Measurements from ENCODE around the gene GALK1. TPM values are rescaled to one million over a fixed set of nuclear protein-coding genes. Genes with fewer than 3 reads are reported as not detected.

Gene GALK1
- total RNA-seq, 2 experiments from 2014 or later: 33.2 to 33.6 TPM

DNA sequence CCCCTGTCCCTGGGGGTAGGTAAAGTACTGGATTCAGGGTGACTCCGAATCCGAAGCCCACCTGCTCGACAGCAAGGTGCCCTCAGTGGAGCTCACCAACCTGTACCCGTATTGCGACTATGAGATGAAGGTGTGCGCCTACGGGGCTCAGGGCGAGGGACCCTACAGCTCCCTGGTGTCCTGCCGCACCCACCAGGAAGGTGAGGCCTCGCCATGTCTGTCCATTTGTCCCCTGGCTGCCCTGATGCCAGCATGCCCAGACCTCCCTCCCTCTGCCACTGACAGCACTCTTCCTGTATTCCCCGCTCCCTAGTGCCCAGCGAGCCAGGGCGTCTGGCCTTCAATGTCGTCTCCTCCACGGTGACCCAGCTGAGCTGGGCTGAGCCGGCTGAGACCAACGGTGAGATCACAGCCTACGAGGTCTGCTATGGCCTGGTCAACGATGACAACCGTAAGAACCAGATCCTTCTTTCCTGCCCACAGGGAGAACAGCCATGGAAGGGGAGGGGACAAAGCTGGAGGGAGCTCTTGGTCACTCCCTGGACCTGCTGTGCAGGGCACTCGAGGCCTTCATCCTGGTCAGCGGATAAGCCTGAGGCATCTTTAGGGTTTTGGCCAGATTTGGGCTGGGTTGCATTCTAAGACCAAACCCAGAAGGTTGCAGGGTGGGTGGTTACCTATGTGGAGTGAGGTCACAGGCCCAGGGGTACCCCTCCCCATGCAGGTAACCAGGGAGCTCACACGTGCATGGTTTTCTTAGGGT lies 14.2 kb downstream of the GALK1 start:
- no peak for DNase-seq
- H3K9me3 Mint-ChIP-seq: no peaks in the 10 kb centered on the region
- peaks cover 13% of the 10 kb centered on the region for H3K4me1 Mint-ChIP-seq
- H3K36me3 Mint-ChIP-seq: no peaks in the 10 kb centered on the region
- no peak overlapping the region for H3K27ac Mint-ChIP-seq
- H3K27me3 Mint-ChIP-seq: peaks cover 4% of the 10 kb centered on the region
- no peak overlapping the region for H3K4me3 Mint-ChIP-seq

DNA sequence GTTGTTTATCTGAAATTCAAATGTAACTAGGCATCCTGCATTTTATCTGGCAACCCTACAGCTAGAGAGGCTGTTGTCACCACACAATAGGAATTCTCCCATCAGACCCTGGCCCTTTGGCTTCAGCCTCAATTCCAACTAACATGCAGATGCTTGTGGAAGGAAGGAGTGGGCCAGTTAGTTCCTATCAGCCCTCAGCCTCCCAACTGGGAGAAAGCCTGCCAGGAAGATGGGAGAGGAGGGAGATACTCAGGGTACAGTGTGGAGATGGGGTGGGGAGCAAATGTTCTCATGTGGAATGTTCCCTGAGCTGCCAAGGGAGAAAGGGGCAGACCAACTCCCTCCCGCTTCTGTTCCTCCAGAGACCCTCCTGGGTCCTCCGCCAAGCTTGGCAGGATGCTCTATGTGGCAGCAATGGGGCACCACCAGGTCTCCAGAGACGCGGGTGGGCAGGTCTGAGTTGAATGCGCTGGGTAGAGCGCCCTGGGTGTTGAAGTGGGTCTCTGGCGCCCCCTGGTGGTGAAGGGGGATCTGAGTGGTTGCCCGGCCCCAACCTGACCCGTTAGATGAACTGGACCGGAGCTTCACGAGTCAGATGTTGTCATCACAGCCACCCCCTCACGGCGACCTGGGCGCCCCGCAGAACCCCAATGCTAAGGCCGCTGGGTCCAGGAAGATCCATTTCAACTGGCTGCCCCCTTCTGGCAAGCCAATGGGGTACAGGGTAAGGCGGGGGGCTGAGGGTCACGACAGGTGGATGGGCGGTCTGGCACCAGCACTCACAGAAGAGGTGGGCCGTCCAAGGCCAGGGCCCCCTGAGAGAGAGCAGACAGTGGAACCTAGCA lies 15.2 kb downstream of the GALK1 start:
- Mint-ChIP-seq H3K4me1 (peaks cover 11% of the 10 kb centered on the region), H3K27ac (no peak overlapping the region), H3K27me3 (peaks cover 4% of the 10 kb centered on the region), H3K36me3 (no peaks in the 10 kb centered on the region), H3K4me3 (no peak overlapping the region), H3K9me3 (no peaks in the 10 kb centered on the region)
- DNase-seq: peak; percentile 82

DNA sequence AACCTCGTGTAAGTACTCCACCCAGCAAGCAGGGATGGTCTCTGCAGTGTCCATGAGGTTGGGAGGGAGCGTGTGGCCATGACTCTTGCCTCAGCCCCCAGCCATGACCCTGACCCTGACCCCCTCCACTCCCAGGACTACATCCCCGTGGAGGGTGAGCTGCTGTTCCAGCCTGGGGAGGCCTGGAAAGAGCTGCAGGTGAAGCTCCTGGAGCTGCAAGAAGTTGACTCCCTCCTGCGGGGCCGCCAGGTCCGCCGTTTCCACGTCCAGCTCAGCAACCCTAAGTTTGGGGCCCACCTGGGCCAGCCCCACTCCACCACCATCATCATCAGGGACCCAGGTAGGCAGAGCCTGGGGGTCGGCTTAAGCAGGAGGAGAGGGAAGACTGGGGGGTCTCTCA lies 16.3 kb downstream of the GALK1 start:
- Mint-ChIP-seq H3K27me3 (peaks cover 4% of the 10 kb centered on the region), H3K36me3 (no peaks in the 10 kb centered on the region), H3K9me3 (no peaks in the 10 kb centered on the region), H3K4me1 (peaks cover 8% of the 10 kb centered on the region), H3K4me3 (no peak overlapping the region), H3K27ac (no peak overlapping the region)
- DNase-seq: no peak

DNA sequence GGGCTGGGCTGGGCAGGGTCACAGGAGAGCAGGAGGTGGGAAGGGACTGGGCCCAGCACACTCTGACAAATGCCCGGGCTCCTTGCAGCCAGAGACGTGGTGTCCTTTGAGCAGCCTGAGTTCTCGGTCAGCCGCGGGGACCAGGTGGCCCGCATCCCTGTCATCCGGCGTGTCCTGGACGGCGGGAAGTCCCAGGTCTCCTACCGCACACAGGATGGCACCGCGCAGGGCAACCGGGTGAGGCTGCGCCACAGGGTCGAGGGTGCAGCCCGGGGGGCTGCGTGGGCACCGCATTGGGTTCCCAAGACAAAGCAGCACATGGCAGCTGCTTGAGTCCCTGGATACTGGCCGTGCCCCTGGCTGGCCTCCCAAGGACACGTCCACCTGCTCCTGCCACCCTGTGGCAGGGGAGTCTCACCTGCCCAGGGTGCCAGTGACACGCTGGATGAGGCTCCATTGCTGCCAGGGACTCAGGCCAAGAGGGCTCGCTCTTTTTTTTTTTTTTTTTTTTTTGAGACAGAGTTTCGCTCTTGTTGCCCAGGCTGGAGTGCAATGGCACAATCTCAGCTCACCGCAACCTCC lies 21.3 kb downstream of the GALK1 start:
- H3K4me3 Mint-ChIP-seq: no peak overlapping the region
- no peaks in the 10 kb centered on the region for H3K36me3 Mint-ChIP-seq
- peaks cover 3% of the 10 kb centered on the region for H3K4me1 Mint-ChIP-seq
- H3K9me3 Mint-ChIP-seq: no peaks in the 10 kb centered on the region
- no peak for DNase-seq
- no peak overlapping the region for H3K27ac Mint-ChIP-seq
- peaks cover 4% of the 10 kb centered on the region for H3K27me3 Mint-ChIP-seq

DNA sequence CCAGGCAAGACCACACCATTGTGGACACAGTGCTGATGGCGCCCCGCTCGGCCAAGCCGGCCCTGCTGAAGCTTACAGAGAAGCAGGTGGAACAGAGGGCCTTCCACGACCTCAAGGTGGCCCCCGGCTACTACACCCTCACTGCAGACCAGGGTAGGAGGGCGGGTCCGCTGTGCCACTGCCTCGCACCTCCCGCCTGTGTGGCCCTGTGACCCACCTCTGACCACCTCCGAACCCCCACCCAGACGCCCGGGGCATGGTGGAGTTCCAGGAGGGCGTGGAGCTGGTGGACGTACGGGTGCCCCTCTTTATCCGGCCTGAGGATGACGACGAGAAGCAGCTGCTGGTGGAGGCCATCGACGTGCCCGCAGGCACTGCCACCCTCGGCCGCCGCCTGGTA lies 22.7 kb downstream of the GALK1 start:
- Mint-ChIP-seq H3K4me3 (no peak overlapping the region), H3K27me3 (no peaks in the 10 kb centered on the region), H3K9me3 (no peaks in the 10 kb centered on the region), H3K36me3 (no peaks in the 10 kb centered on the region), H3K4me1 (peaks cover 4% of the 10 kb centered on the region), H3K27ac (no peak overlapping the region)
- no peak for DNase-seq

DNA sequence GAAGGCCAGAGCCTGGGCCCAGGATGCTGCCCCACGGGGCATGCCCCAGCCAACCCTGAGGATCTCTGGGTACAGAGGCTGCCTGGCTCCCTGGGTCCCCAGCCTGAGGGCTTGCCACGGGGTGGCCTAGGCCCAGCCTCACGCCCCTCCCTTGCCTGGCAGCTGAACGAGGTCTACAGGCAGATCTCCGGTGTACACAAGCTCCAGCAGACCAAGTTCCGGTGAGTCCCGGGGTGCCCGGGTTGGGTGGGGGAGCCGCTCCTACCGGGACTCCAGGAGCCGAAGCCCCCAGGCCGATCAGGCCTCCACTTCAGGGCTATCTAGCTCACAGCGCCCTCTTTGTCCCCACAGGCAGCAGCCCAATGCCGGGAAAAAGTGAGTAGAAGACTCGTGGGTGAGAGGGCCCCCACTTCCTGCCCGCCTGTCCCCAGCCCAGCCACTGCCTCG lies 24.3 kb downstream of the GALK1 start:
- no peaks in the 10 kb centered on the region for H3K9me3 Mint-ChIP-seq

DNA sequence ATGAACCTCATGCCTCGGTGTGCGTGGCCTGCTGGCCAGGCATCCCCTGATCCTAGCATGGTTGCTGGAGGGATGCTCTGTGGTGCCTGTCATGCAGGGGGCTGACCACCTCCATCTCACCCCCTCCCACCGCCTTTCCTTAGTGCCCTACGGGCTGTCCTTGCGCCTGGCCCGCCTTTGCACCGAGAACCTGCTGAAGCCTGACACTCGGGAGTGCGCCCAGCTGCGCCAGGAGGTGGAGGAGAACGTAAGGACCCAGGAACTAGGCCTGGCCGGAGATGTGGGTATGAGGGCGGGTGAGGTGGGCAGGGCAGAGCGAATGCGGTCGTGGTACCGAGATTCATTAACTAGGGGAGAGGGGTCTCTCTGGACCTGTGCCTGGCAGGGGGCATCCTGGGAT lies 24.8 kb downstream of the GALK1 start:
- Mint-ChIP-seq H3K9me3 (no peaks in the 10 kb centered on the region), H3K4me3 (no peak overlapping the region), H3K36me3 (no peaks in the 10 kb centered on the region), H3K27ac (no peak overlapping the region), H3K27me3 (no peaks in the 10 kb centered on the region), H3K4me1 (peaks cover 4% of the 10 kb centered on the region)
- no peak for DNase-seq

More for the DNA sequence above, 24.3 kb downstream of the GALK1 start:
- no peak for DNase-seq
- no peak overlapping the region for H3K4me3 Mint-ChIP-seq
- no peaks in the 10 kb centered on the region for H3K36me3 Mint-ChIP-seq
- peaks cover 4% of the 10 kb centered on the region for H3K4me1 Mint-ChIP-seq
- no peak overlapping the region for H3K27ac Mint-ChIP-seq
- H3K27me3 Mint-ChIP-seq: no peaks in the 10 kb centered on the region

DNA sequence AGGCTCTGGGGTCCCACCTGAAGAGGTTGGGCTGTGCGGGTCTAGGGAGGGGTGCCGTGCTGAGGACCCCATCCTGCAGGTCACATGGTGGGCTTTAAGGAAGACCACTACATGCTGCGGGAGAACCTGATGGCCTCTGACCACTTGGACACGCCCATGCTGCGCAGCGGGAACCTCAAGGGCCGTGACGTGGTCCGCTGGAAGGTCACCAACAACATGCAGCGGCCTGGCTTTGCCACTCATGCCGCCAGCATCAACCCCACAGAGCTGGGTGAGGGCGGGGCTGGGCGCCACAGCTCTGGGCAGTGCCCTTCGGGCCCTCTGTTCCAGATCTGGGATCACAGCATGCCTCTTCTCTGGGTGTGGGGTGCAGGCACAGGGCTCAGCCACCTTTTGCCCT lies 25.2 kb downstream of the GALK1 start:
- H3K9me3 Mint-ChIP-seq: no peaks in the 10 kb centered on the region
- H3K4me3 Mint-ChIP-seq: no peak overlapping the region
- H3K4me1 Mint-ChIP-seq: peaks cover 4% of the 10 kb centered on the region
- H3K36me3 Mint-ChIP-seq: no peaks in the 10 kb centered on the region
- no peak overlapping the region for H3K27ac Mint-ChIP-seq
- DNase-seq: no peak
- no peaks in the 10 kb centered on the region for H3K27me3 Mint-ChIP-seq

DNA sequence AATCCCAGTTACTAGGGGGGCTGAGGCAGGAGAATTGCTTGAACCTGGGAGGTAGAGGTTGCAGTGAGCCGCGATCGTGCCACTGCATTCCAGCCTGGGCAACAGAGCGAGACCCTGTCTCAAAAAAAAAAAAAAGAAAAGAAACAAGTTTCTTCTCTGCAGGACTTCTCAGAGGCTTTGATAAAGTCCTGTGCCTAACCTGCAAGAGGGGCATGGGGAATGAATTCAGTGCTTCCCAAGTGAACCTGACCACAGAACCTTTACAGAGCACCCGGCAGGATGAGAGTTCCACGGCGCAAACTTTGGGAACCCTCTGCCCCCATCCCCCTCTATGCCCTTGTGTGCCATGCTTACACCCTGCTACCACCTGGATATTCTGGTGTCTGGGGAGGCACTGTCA lies 25.8 kb downstream of the GALK1 start:
- H3K36me3 Mint-ChIP-seq: no peaks in the 10 kb centered on the region
- DNase-seq: no peak
- no peaks in the 10 kb centered on the region for H3K27me3 Mint-ChIP-seq
- no peaks in the 10 kb centered on the region for H3K9me3 Mint-ChIP-seq
- H3K4me3 Mint-ChIP-seq: no peak overlapping the region
- no peak overlapping the region for H3K27ac Mint-ChIP-seq
- peaks cover 4% of the 10 kb centered on the region for H3K4me1 Mint-ChIP-seq

DNA sequence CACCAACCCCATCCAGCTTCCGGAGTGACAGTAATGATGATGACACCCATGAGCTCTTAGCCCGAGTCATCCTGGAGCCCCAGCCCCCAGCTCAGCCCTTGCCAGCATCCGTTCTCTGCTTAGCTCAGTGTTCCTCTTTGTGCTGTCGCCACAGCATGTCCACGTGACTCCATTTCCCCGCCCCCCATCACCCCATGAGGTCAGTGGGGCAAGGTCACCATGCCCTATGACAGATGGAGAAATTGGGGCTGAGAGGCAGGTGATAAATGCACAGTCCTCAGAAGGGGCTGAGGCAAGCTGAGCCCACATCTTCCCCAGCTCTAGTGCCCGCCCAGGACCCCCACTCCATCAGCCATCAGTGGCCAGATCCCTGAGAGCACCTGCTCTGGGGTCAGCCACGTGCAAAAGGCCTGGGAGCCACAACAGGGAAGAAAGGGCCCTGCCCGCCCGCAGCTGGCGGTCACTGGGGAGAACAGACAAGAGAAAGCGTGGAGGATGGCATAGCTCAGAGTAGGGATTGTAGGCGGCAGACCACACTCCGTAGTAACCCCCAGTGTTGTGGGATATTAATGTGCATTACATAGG lies 26.7 kb downstream of the GALK1 start:
- peaks cover 4% of the 10 kb centered on the region for H3K4me1 Mint-ChIP-seq
- H3K9me3 Mint-ChIP-seq: no peaks in the 10 kb centered on the region
- peak; percentile 30 for DNase-seq
- no peak overlapping the region for H3K4me3 Mint-ChIP-seq
- peak overlapping the region; percentile 42 for H3K27ac Mint-ChIP-seq
- no peaks in the 10 kb centered on the region for H3K27me3 Mint-ChIP-seq
- no peaks in the 10 kb centered on the region for H3K36me3 Mint-ChIP-seq

DNA sequence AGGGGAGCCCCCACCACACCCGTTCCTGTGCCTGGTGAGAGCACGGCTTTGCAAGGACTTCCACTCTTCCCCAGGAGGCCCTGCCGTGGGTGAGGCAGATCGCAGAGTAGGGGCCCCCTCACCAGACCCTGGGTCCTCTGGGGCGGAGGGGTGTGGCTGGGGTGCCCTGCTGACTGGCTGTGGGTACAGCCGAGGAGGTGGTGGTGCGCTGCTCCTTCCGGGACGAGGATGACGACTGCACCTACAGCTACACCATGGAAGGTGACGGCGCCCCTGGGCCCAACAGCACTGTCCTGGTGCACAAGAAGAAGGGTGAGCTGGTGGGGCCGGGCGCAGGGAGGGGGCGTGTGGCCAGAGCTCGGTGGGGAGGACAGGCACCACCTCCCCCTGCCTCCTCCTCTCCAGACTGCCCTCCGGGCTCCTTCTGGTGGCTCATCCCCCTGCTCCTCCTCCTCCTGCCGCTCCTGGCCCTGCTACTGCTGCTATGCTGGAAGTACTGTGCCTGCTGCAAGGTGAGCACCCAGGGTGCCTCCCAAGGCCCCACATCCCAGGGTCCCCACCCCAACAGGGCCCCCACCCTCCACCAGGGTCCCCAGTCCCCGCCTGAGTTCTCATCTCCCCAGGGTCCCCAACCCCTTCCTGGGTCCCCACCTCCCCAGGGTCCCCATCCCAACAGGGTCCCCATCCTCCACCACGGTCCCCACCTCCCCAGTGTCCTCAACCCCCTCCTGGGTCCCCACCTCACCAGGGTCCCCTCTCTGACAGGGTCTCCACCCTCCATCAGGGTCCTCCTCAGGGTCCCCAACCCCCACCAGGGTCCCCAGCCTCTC lies 27.6 kb downstream of the GALK1 start:
- Mint-ChIP-seq H3K4me1 (peaks cover 4% of the 10 kb centered on the region), H3K36me3 (no peaks in the 10 kb centered on the region), H3K9me3 (no peaks in the 10 kb centered on the region), H3K27ac (no peak overlapping the region), H3K27me3 (no peaks in the 10 kb centered on the region), H3K4me3 (no peak overlapping the region)
- DNase-seq: no peak

DNA sequence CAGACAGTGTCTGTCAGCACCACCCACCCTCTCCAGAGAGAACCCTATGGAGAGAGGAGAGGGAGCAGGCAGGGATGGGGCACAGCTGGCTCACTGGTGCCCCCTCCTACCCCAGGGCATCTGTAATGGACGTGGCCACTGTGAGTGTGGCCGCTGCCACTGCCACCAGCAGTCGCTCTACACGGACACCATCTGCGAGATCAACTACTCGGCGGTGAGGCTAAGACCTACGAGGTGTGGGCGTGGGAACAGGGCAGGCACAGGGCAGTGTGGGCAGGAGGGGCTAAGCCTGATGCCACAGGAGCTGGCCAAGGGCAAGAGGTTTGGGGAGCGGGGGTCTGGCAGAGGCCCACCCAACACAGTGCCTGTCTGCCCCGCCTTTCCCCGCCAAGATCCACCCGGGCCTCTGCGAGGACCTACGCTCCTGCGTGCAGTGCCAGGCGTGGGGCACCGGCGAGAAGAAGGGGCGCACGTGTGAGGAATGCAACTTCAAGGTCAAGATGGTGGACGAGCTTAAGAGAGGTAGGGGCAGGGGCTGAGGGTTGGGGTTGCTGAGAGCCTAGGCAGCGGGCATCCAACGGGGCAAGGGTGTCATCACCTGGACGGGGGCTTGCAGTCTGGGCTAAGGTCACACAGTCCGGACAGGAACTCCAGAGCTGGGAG lies 28.7 kb downstream of the GALK1 start:
- Mint-ChIP-seq H3K4me3 (no peak overlapping the region), H3K9me3 (no peaks in the 10 kb centered on the region), H3K36me3 (no peaks in the 10 kb centered on the region), H3K4me1 (peaks cover 4% of the 10 kb centered on the region), H3K27me3 (no peaks in the 10 kb centered on the region), H3K27ac (no peak overlapping the region)
- no peak for DNase-seq

DNA sequence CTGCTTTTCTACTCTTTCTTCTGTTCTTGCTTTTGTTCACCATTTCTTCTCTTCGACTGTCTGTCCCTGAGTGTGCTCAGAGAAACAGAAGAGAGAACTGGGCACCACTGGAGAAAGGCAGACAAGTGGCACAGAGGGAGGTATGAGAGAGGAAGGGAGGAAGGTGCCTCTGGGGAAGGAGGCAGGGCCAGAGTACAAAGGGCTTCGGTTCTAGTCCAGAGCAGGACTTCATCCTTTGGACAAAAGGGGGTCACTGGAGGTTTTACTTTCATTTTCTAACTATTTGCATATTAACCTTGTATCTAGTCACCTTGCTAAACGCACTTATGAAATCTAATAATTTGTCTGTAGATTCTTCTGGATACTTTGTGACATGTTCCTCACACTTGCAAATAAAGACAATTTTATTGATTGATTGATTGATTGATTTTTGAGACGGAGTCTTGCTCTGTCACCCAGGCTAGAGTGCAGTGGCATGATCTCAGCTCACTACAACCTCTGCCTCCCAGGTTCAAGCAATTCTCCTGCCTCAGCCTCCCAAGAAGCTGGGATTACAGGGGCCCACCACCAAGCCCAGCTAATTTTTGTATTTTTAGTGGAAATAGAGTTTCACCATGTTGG lies 30.2 kb downstream of the GALK1 start:
- H3K4me1 Mint-ChIP-seq: peaks cover 4% of the 10 kb centered on the region
- no peak overlapping the region for H3K4me3 Mint-ChIP-seq
- no peaks in the 10 kb centered on the region for H3K9me3 Mint-ChIP-seq
- no peak for DNase-seq
- H3K27ac Mint-ChIP-seq: no peak overlapping the region
- no peaks in the 10 kb centered on the region for H3K36me3 Mint-ChIP-seq
- H3K27me3 Mint-ChIP-seq: no peaks in the 10 kb centered on the region

DNA sequence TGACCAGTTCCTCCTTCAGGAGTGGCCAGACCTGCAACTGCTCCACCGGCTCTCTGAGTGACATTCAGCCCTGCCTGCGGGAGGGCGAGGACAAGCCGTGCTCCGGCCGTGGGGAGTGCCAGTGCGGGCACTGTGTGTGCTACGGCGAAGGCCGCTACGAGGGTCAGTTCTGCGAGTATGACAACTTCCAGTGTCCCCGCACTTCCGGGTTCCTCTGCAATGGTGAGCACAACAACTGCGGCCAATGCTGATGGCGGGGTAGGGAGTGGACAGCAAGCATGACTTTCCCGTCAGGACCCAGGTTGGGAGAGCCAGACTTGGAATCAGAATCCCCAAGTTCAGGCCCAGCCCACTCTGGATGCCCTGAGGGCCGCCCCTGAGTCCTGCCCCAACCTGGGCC lies 31.5 kb downstream of the GALK1 start:
- no peaks in the 10 kb centered on the region for H3K36me3 Mint-ChIP-seq
- no peak overlapping the region for H3K4me3 Mint-ChIP-seq
- H3K27me3 Mint-ChIP-seq: no peaks in the 10 kb centered on the region
- H3K9me3 Mint-ChIP-seq: no peaks in the 10 kb centered on the region
- no peak overlapping the region for H3K27ac Mint-ChIP-seq
- peaks cover 4% of the 10 kb centered on the region for H3K4me1 Mint-ChIP-seq
- no peak for DNase-seq
